Retinal pigment epithelial cell (primary cell): ENCODE data around the gene ELAVL3.
"Not testable (repeated sequence)": the region's sequence is repeated elsewhere in the genome, so short reads cannot be mapped to it uniquely, and the experiment has no call there.

ENCODE experiments used
- DNase-seq: peaks from one replicate; pipeline ENCODE4 v3.0.0-alpha.2; 2010; ENCODE audit warnings: low read depth
- H3K4me3 ChIP-seq: 2 replicates; pipeline ENCODE4 v1.5.1; 2011; ENCODE audit warnings: mild to moderate bottlenecking, low read length, control low read depth, moderate library complexity
- CTCF ChIP-seq: conservative IDR thresholded peaks from 2 replicates; pipeline ENCODE4 v1.5.1; 2011; ENCODE audit warnings: low read depth, low read length, control low read depth, inconsistent platforms

Gene ELAVL3

GRCh38 chr19:11457831-11458230 lies 23.0 kb downstream of the ELAVL3 start:
- TF ChIP-seq CTCF, result no peak
- H3K4me3 ChIP-seq, result no peak overlapping the region
- DNase-seq, result no peak

- TF ChIP-seq CTCF, result no peak
- no peak overlapping the region for H3K4me3 ChIP-seq
- DNase-seq, result peak; percentile 57
Observed at GRCh38 chr19:11457115-11457514, 23.7 kb downstream of the ELAVL3 start.

GRCh38 chr19:11456659-11457058 lies 24.2 kb downstream of the ELAVL3 start:
- DNase-seq, result no peak
- no peak for TF ChIP-seq CTCF
- H3K4me3 ChIP-seq, result no peak overlapping the region

- DNase-seq, result not testable (repeated sequence)
Observed at GRCh38 chr19:11455233-11455554, 25.7 kb downstream of the ELAVL3 start.

GRCh38 chr19:11453468-11454341 lies 27.1 kb downstream of the ELAVL3 start:
- peak; percentile 59 for TF ChIP-seq CTCF
- H3K4me3 ChIP-seq, result no peak overlapping the region
- no peak for DNase-seq

More at GRCh38 chr19:11455233-11455554, 25.7 kb downstream of the ELAVL3 start:
- not testable (repeated sequence) for H3K4me3 ChIP-seq

GRCh38 chr19:11452620-11453310 lies 28.1 kb downstream of the ELAVL3 start:
- no peak for DNase-seq
- TF ChIP-seq CTCF, result peak; percentile 42
- no peak overlapping the region for H3K4me3 ChIP-seq

- TF ChIP-seq CTCF, result no peak
- no peak overlapping the region for H3K4me3 ChIP-seq
- no peak for DNase-seq
Observed at GRCh38 chr19:11451871-11452619, 28.8 kb downstream of the ELAVL3 start.
